PC-3 (cell line): ENCODE results near the gene NTN1. TPM values are rescaled to one million over a fixed set of nuclear protein-coding genes. Genes with fewer than 3 reads are reported as not detected.

Source experiments
- ATAC-seq: fragments of 200-7000 bp; cut with Tn5 transposase; 2 replicates; pipeline ENCODE4 v1.9.1; 2020; ENCODE audit warnings: mild to moderate bottlenecking, moderate library complexity
- BruUV-seq: library from RNA; stranded (reverse); fragments of 400-500 nt; replicated peaks from 2 replicates; lab custom pipeline; 2021; lab: Mats Ljungman, UMichigan
- CTCF ChIA-PET: fragments of 300-600 bp; sonication (Branson Sonifier 250); formaldehyde crosslinking; loops from one replicate; lab custom pipeline; 2022; ENCODE audit warnings: antibody characterized with exemption; lab: Charles Lee
- POLR2A ChIA-PET: fragments of 300-600 bp; sonication (Branson Sonifier 250); formaldehyde crosslinking; loops from one replicate; lab custom pipeline; 2022; ENCODE audit warnings: antibody characterized with exemption; ENCODE audit not compliant: unreplicated experiment; lab: Charles Lee
- DNase-seq: peaks from one replicate; pipeline ENCODE4 v3.0.0-alpha.2; 2015
- H2AFZ ChIP-seq: fragments of 300-600 bp; sonication (generic); 2 replicates; pipeline ENCODE4 v1.6.0; 2016; ENCODE audit warnings: antibody characterized with exemption, low read length
- H3F3A ChIP-seq: fragments of 300-600 bp; sonication (generic); one replicate; pipeline ENCODE4 v1.6.0; 2017; ENCODE audit warnings: antibody characterized with exemption, low read length, control low read depth, mild to moderate bottlenecking; ENCODE audit not compliant: unreplicated experiment
- H3K27ac ChIP-seq: fragments of 300-600 bp; sonication (generic); 2 replicates; pipeline ENCODE4 v1.5.1; 2016; ENCODE audit warnings: mild to moderate bottlenecking, low read length
- H3K27me3 ChIP-seq: fragments of 300-600 bp; sonication (generic); 2 replicates; pipeline ENCODE4 v1.6.1; 2016; ENCODE audit warnings: low read length, mixed read lengths
- H3K36me3 ChIP-seq: fragments of 300-600 bp; sonication (generic); 2 replicates; pipeline ENCODE4 v1.6.1; 2016; ENCODE audit warnings: low read depth, mixed run types, low read length, mixed read lengths
- H3K4me1 ChIP-seq: fragments of 300-600 bp; sonication (generic); 2 replicates; pipeline ENCODE4 v1.5.1; 2016; ENCODE audit warnings: low read length; ENCODE audit not compliant: insufficient read depth
- H3K4me2 ChIP-seq: fragments of 300-600 bp; sonication (generic); 2 replicates; pipeline ENCODE4 v1.6.0; 2016; ENCODE audit warnings: low read length
- H3K4me3 ChIP-seq: fragments of 300-600 bp; sonication (generic); 2 replicates; pipeline ENCODE4 v1.5.1; 2016; ENCODE audit warnings: mild to moderate bottlenecking, low read length, mixed read lengths
- H3K79me2 ChIP-seq: fragments of 300-600 bp; sonication (generic); 2 replicates; pipeline ENCODE4 v1.6.1; 2017; ENCODE audit warnings: low read length, mixed read lengths
- H3K9ac ChIP-seq: fragments of 300-600 bp; sonication (generic); 2 replicates; pipeline ENCODE4 v1.6.0; 2016; ENCODE audit warnings: mild to moderate bottlenecking, low read length
- H3K9me2 ChIP-seq: fragments of 300-600 bp; sonication (generic); replicated peaks from 2 replicates; pipeline ENCODE4 v1.6.1; 2016; ENCODE audit warnings: mixed run types, low read length, mixed read lengths
- H3K9me3 ChIP-seq: fragments of 300-600 bp; sonication (generic); 2 replicates; pipeline ENCODE4 v1.6.1; 2016; ENCODE audit warnings: low read length, mixed read lengths
- H4K20me1 ChIP-seq: fragments of 300-600 bp; sonication (generic); 2 replicates; pipeline ENCODE4 v1.6.1; 2016; ENCODE audit warnings: low read length, mixed read lengths
- EZH2 ChIP-seq: fragments of 300-600 bp; sonication (generic); IDR thresholded peaks from one replicate; pipeline ENCODE4 v1.6.1; 2017; ENCODE audit warnings: antibody characterized with exemption, mild to moderate bottlenecking, low read length; ENCODE audit not compliant: unreplicated experiment
- EZH2phosphoT487 ChIP-seq: fragments of 300-600 bp; sonication (generic); IDR thresholded peaks from 2 replicates; pipeline ENCODE4 v1.6.1; 2018; ENCODE audit warnings: mild to moderate bottlenecking, antibody characterized with exemption, low read length, borderline replicate concordance
- intact Hi-C: fragments of 100-400 bp; cut with micrococcal nuclease; formaldehyde crosslinking; loops from 2 replicates; pipeline ENCODE4 v1.9.0; 2023
- total RNA-seq: library from RNA; depleted of rRNA; stranded (reverse); fragments of >200 nt; gene quantifications from 2 replicates; pipeline ENCODE4 v1.2.3, GENCODE V29; 2014
- TF ChIP-seq, protein P1 (sequence below): fragments of 300-600 bp; sonication (generic); conservative IDR thresholded peaks from 2 replicates; pipeline ENCODE4 v1.5.1; 2017; ENCODE audit warnings: antibody characterized with exemption, low read depth, mild to moderate bottlenecking, low read length

The NTN1 gene
- total RNA-seq, 1 experiment from 2014 or later, result 0.22 TPM

DNA sequence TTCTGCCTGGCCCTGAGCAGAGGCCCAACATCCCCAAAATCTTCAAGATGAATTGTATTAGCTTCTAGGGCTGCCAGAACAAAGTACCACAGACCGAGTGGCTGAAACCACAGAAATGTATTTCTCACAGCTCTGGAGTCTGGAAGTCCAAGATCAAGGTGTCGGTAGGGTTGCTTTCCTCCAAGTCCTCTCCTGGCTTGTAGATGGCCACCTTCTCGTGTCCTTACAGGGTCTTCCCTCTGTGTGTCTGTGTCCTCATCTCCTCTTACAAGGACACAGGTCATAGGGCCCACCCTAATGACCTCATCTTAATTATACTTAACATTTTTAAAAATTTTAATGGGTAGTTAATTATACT is 215.7 kb downstream of the NTN1 start:
- H3F3A ChIP-seq, result no peaks in the 10 kb centered on the region
- H3K4me1 ChIP-seq, result peaks cover 10% of the 10 kb centered on the region; the same call in 1 of the 2 replicates
- no peak overlapping the region for H3K9ac ChIP-seq
- H3K27ac ChIP-seq, result no peak overlapping the region
- H3K27me3 ChIP-seq, result no peaks in the 10 kb centered on the region
- H3K9me3 ChIP-seq, result no peaks in the 10 kb centered on the region
- no peak for DNase-seq
- BruUV-seq, result no TSS peak
- H3K4me2 ChIP-seq, result no peak overlapping the region
- no peak overlapping the region for H3K4me3 ChIP-seq
- no peaks in the 10 kb centered on the region for H3K9me2 ChIP-seq
- ATAC-seq, result no peak
- TF ChIP-seq EZH2phosphoT487 (no peak), EZH2 (no peak)
- TF ChIP-seq, protein P1, sequence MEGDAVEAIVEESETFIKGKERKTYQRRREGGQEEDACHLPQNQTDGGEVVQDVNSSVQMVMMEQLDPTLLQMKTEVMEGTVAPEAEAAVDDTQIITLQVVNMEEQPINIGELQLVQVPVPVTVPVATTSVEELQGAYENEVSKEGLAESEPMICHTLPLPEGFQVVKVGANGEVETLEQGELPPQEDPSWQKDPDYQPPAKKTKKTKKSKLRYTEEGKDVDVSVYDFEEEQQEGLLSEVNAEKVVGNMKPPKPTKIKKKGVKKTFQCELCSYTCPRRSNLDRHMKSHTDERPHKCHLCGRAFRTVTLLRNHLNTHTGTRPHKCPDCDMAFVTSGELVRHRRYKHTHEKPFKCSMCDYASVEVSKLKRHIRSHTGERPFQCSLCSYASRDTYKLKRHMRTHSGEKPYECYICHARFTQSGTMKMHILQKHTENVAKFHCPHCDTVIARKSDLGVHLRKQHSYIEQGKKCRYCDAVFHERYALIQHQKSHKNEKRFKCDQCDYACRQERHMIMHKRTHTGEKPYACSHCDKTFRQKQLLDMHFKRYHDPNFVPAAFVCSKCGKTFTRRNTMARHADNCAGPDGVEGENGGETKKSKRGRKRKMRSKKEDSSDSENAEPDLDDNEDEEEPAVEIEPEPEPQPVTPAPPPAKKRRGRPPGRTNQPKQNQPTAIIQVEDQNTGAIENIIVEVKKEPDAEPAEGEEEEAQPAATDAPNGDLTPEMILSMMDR, result no peak
- ChIA-PET CTCF (no interaction called here), POLR2A (no interaction called here)
- H2AFZ ChIP-seq, result no peak overlapping the region
- no peaks in the 10 kb centered on the region for H3K79me2 ChIP-seq
- intact Hi-C loops, result no loop called here
- no peaks in the 10 kb centered on the region for H3K36me3 ChIP-seq
- H4K20me1 ChIP-seq, result no peaks in the 10 kb centered on the region

DNA sequence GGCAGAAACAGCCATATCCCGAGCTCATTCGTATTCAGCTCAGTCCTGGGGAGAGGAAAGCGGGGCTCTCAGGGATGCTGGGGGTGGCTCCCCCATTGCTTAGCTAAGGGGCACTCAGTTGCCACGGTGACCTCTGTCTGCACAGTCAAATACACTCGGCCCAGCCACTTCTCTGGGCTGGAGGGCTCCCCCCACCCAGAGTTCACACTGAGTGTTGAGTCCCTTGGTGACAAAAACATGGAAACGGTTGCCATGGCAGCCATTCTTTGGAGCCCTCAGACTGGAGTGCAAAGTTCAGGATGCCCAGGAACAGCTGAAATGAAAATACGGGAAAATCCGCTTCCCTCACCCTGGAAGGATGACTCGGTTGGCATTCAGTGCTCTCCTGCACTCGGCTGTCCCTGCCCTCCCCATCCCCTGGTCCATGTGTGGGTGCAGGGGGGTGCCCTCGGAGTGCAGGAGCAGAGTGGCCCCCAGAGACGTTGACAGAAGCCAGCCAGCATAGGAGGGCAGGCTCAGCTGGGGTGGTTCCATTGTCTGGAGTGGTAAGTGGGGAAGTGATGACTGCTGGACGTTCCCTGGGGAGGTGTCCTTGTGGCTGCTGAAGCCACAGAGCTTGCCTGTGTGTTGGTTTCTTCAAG is 216.5 kb downstream of the NTN1 start:
- Histone ChIP-seq H3K27me3 (no peaks in the 10 kb centered on the region), H4K20me1 (no peaks in the 10 kb centered on the region), H3K9me3 (no peaks in the 10 kb centered on the region), H3K79me2 (no peaks in the 10 kb centered on the region), H3K4me1 (peaks cover 10% of the 10 kb centered on the region; the same call in 1 of the 2 replicates), H3K9ac (no peak overlapping the region), H3K4me3 (no peak overlapping the region), H2AFZ (no peak overlapping the region), H3F3A (no peaks in the 10 kb centered on the region), H3K4me2 (no peak overlapping the region), H3K36me3 (no peaks in the 10 kb centered on the region), H3K9me2 (no peaks in the 10 kb centered on the region), H3K27ac (no peak overlapping the region)
- intact Hi-C loops, result no loop called here
- CTCF ChIA-PET, result no interaction called here
- DNase-seq, result no peak
- no TSS peak for BruUV-seq
- TF ChIP-seq EZH2, result no peak
- TF ChIP-seq, protein P1, result no peak
- TF ChIP-seq EZH2phosphoT487, result no peak
- POLR2A ChIA-PET, result no interaction called here
- ATAC-seq, result no peak
